Measurements from ENCODE around the gene GALNT9. TPM values are rescaled to one million over a fixed set of nuclear protein-coding genes. Genes with fewer than 3 reads are reported as not detected.

Gene GALNT9
- total RNA-seq, 1 donor from 2014 or later, result not detected

- Histone ChIP-seq H3K36me3 (ENCODE audit: control insufficient read depth, insufficient read depth, low read length) (no peaks in the 10 kb centered on the region), H3K27me3 (ENCODE audit: control insufficient read depth, insufficient read depth, low read length) (no peaks in the 10 kb centered on the region), H3K4me3 (ENCODE audit: low read depth, low read length) (no peak overlapping the region)
- FAIRE-seq, result no peak
- TF ChIP-seq CTCF (IDR thresholded peaks at IDR 0.05; ENCODE audit: insufficient read depth, low read length, severe bottlenecking), result no peak
- no peak for DNase-seq (ENCODE audit: low read depth)
These were observed 101.5 kb downstream of the GALNT9 start for GRCh38 chr12:132227782-132228475.

- Histone ChIP-seq H3K36me3 (ENCODE audit: control insufficient read depth, insufficient read depth, low read length) (no peaks in the 10 kb centered on the region), H3K4me3 (ENCODE audit: low read depth, low read length) (no peak overlapping the region), H3K27me3 (ENCODE audit: control insufficient read depth, insufficient read depth, low read length) (no peaks in the 10 kb centered on the region)
- FAIRE-seq, result no peak
- DNase-seq (ENCODE audit: low read depth), result no peak
- TF ChIP-seq CTCF (IDR thresholded peaks at IDR 0.05; ENCODE audit: insufficient read depth, low read length, severe bottlenecking), result no peak
These were observed 102.3 kb downstream of the GALNT9 start for GRCh38 chr12:132227118-132227517.

- no peaks in the 10 kb centered on the region for H3K27me3 ChIP-seq (ENCODE audit: control insufficient read depth, insufficient read depth, low read length)
- DNase-seq (ENCODE audit: low read depth), result no peak
- FAIRE-seq, result no peak
- no peak for TF ChIP-seq CTCF (IDR thresholded peaks at IDR 0.05; ENCODE audit: insufficient read depth, low read length, severe bottlenecking)
- no peak overlapping the region for H3K4me3 ChIP-seq (ENCODE audit: low read depth, low read length)
- no peaks in the 10 kb centered on the region for H3K36me3 ChIP-seq (ENCODE audit: control insufficient read depth, insufficient read depth, low read length)
These were observed 102.8 kb downstream of the GALNT9 start for GRCh38 chr12:132226604-132227003.

- FAIRE-seq (no peak), DNase-seq (ENCODE audit: low read depth) (no peak)
- Histone ChIP-seq H3K27me3 (ENCODE audit: control insufficient read depth, insufficient read depth, low read length) (no peaks in the 10 kb centered on the region), H3K4me3 (ENCODE audit: low read depth, low read length) (no peak overlapping the region), H3K36me3 (ENCODE audit: control insufficient read depth, insufficient read depth, low read length) (no peaks in the 10 kb centered on the region)
- TF ChIP-seq CTCF (IDR thresholded peaks at IDR 0.05; ENCODE audit: insufficient read depth, low read length, severe bottlenecking), result no peak
These were observed 104.2 kb downstream of the GALNT9 start for GRCh38 chr12:132225214-132225613.

GRCh38 chr12:132224484-132224883 lies 104.9 kb downstream of the GALNT9 start:
- TF ChIP-seq CTCF (IDR thresholded peaks at IDR 0.05; ENCODE audit: insufficient read depth, low read length, severe bottlenecking), result no peak
- no peaks in the 10 kb centered on the region for H3K27me3 ChIP-seq (ENCODE audit: control insufficient read depth, insufficient read depth, low read length)
- no peak overlapping the region for H3K4me3 ChIP-seq (ENCODE audit: low read depth, low read length)
- DNase-seq (ENCODE audit: low read depth) (no peak), FAIRE-seq (no peak)
- no peaks in the 10 kb centered on the region for H3K36me3 ChIP-seq (ENCODE audit: control insufficient read depth, insufficient read depth, low read length)

GRCh38 chr12:132222808-132223173 lies 106.6 kb downstream of the GALNT9 start:
- no peaks in the 10 kb centered on the region for H3K36me3 ChIP-seq (ENCODE audit: control insufficient read depth, insufficient read depth, low read length)
- DNase-seq (ENCODE audit: low read depth) (no peak), FAIRE-seq (no peak)
- H3K4me3 ChIP-seq (ENCODE audit: low read depth, low read length), result no peak overlapping the region
- no peak for TF ChIP-seq CTCF (IDR thresholded peaks at IDR 0.05; ENCODE audit: insufficient read depth, low read length, severe bottlenecking)
- H3K27me3 ChIP-seq (ENCODE audit: control insufficient read depth, insufficient read depth, low read length), result no peaks in the 10 kb centered on the region
